H1 (cell line): ENCODE measurements around the gene SUCLG2. TPM values are rescaled to one million over a fixed set of nuclear protein-coding genes. Genes with fewer than 3 reads are reported as not detected.

Experiments
- CTCF ChIA-PET: fragments of 300-600 bp; sonication (Branson Sonifier 250); formaldehyde crosslinking; loops from one replicate; lab custom pipeline; 2021; ENCODE audit not compliant: partially characterized antibody; lab: Charles Lee
- POLR2A ChIA-PET: fragments of 300-600 bp; sonication (Branson Sonifier 250); formaldehyde crosslinking; loops from one replicate; lab custom pipeline; 2021; ENCODE audit warnings: inconsistent platforms; ENCODE audit not compliant: partially characterized antibody; lab: Charles Lee
- DNase-seq, 2 experiments: peaks; one replicate each; pipeline versions ENCODE4 v3.0.0 to v3.0.0-alpha.2; 2010 to 2022; ENCODE audit warnings: low spot score in 2 of 2, low read depth in 1 of 2, mixed read lengths in 1 of 2
- FAIRE-seq: peaks from 2 replicates; lab custom pipeline; 2011; peaks lifted over from hg19 to GRCh38; lab: Jason Lieb, UNC
- H2AFZ ChIP-seq: 2 replicates; pipeline ENCODE4 v1.8.1; 2012; ENCODE audit warnings: low read length, inconsistent platforms
- H2AK5ac ChIP-seq: 2 replicates; pipeline ENCODE4 v1.6.1; 2013; ENCODE audit warnings: low read depth, low read length
- H2BK120ac ChIP-seq: replicated peaks from 2 replicates; pipeline ENCODE3; 2013; ENCODE audit warnings: low read depth, low read length, inconsistent platforms
- H2BK12ac ChIP-seq: 2 replicates; pipeline ENCODE4 v1.6.1; 2013; ENCODE audit warnings: low read depth, low read length
- H2BK15ac ChIP-seq: 2 replicates; pipeline ENCODE4 v1.6.1; 2013; ENCODE audit warnings: low read length
- H2BK20ac ChIP-seq: 2 replicates; pipeline ENCODE4 v1.6.1; 2013; ENCODE audit warnings: low read length
- H2BK5ac ChIP-seq: 2 replicates; pipeline ENCODE4 v1.6.1; 2013; ENCODE audit warnings: low read depth, low read length
- H3K14ac ChIP-seq: 2 replicates; pipeline ENCODE4 v1.6.1; 2013; ENCODE audit warnings: inconsistent platforms; ENCODE audit not compliant: insufficient read length
- H3K18ac ChIP-seq: 2 replicates; pipeline ENCODE4 v1.6.1; 2013; ENCODE audit warnings: low read length; ENCODE audit errors: extremely low read depth
- H3K23ac ChIP-seq: 2 replicates; pipeline ENCODE4 v1.6.1; 2013; ENCODE audit warnings: inconsistent platforms; ENCODE audit not compliant: insufficient read length
- H3K23me2 ChIP-seq: 2 replicates; pipeline ENCODE4 v1.6.1; 2013; ENCODE audit warnings: low read depth, low read length
- H3K27ac ChIP-seq: 2 replicates; pipeline ENCODE4 v1.6.1; 2011; ENCODE audit warnings: low read depth, low read length, inconsistent platforms
- H3K27me3 ChIP-seq, 4 experiments: replicated peaks in 1 of 4; 1 replicate in 1 of 4; 2 replicates in 3 of 4; pipeline versions ENCODE4 v1.6.1 to v1.8.1; 2011 to 2013; ENCODE audit warnings: low read length in 3 of 4, mild to moderate bottlenecking in 3 of 4, inconsistent platforms in 2 of 4, mixed read lengths in 2 of 4, moderate library complexity in 1 of 4; ENCODE audit not compliant: control insufficient read depth in 3 of 4, insufficient read depth in 3 of 4; ENCODE audit errors: extremely low read depth in 1 of 4
- H3K36me3 ChIP-seq, 4 experiments: 2 replicates each; pipeline versions ENCODE4 v1.6.1 to v1.8.1; 2011 to 2013; ENCODE audit warnings: mild to moderate bottlenecking in 4 of 4, low read length in 3 of 4, moderate library complexity in 2 of 4, control low read depth in 1 of 4, inconsistent platforms in 1 of 4; ENCODE audit not compliant: insufficient read depth in 4 of 4, control insufficient read depth in 2 of 4
- H3K4ac ChIP-seq: replicated peaks from 2 replicates; pipeline ENCODE3; 2013; ENCODE audit warnings: low read length, low read depth, mixed read lengths, inconsistent platforms; ENCODE audit not compliant: insufficient read length
- H3K4me1 ChIP-seq, 4 experiments: replicated peaks in 1 of 4; 1 replicate in 1 of 4; 2 replicates in 3 of 4; pipeline versions ENCODE4 v1.6.1 to v1.8.1; 2011 to 2013; ENCODE audit warnings: low read length in 3 of 4, inconsistent platforms in 2 of 4, mixed read lengths in 1 of 4; ENCODE audit not compliant: insufficient read depth in 4 of 4, control insufficient read depth in 3 of 4
- H3K4me2 ChIP-seq, 2 experiments: 2 replicates each; pipeline versions ENCODE4 v1.6.1 to v1.8.1; 2011 to 2013; ENCODE audit warnings: low read depth in 2 of 2, low read length in 2 of 2, control low read depth in 1 of 2, inconsistent platforms in 1 of 2, mild to moderate bottlenecking in 1 of 2; ENCODE audit not compliant: insufficient read depth in 1 of 2
- H3K4me3 ChIP-seq, 4 experiments: fragments of 200-600, 300-600 bp in 1 of 4; sonication (generic), shearing (Covaris generic), sonication (Bioruptor Twin) in 1 of 4; 2 replicates each; pipeline versions ENCODE4 v1.5.1 to v1.8.1; 2011 to 2016; ENCODE audit warnings: low read length in 4 of 4, low read depth in 3 of 4, control low read depth in 2 of 4, inconsistent platforms in 2 of 4, mild to moderate bottlenecking in 2 of 4, mixed read lengths in 1 of 4, moderate library complexity in 1 of 4; ENCODE audit not compliant: insufficient read depth in 2 of 4; ENCODE audit errors: extremely low read depth in 1 of 4
- H3K56ac ChIP-seq: replicated peaks from 2 replicates; pipeline ENCODE3; 2013; ENCODE audit warnings: low read depth, mild to moderate bottlenecking, mixed read lengths, low read length, inconsistent platforms; ENCODE audit not compliant: insufficient read length
- H3K79me1 ChIP-seq: 2 replicates; pipeline ENCODE4 v1.6.1; 2013; ENCODE audit warnings: low read depth, low read length, control low read depth
- H3K79me2 ChIP-seq, 2 experiments: 2 replicates each; pipeline versions ENCODE4 v1.6.1 to v1.8.1; 2012 to 2013; ENCODE audit warnings: low read length in 2 of 2, mild to moderate bottlenecking in 2 of 2, inconsistent platforms in 1 of 2; ENCODE audit not compliant: insufficient read depth in 2 of 2, control insufficient read depth in 1 of 2
- H3K9ac ChIP-seq, 4 experiments: replicated peaks in 1 of 4; 1 replicate in 1 of 4; 2 replicates in 3 of 4; pipeline versions ENCODE4 v1.6.1 to v1.8.1; 2011 to 2013; ENCODE audit warnings: low read depth in 3 of 4, low read length in 3 of 4, control low read depth in 2 of 4, mild to moderate bottlenecking in 2 of 4, moderate library complexity in 2 of 4, inconsistent platforms in 1 of 4; ENCODE audit errors: extremely low read depth in 1 of 4
- H3K9me3 ChIP-seq, 2 experiments: 2 replicates each; pipeline versions ENCODE4 v1.6.1 to v1.8.1; 2012 to 2013; ENCODE audit warnings: mild to moderate bottlenecking in 2 of 2, moderate library complexity in 2 of 2, control low read depth in 1 of 2, inconsistent platforms in 1 of 2, low read depth in 1 of 2, low read length in 1 of 2, mixed read lengths in 1 of 2; ENCODE audit not compliant: insufficient read depth in 2 of 2
- H4K20me1 ChIP-seq, 2 experiments: replicated peaks in 1 of 2; 2 replicates each; pipeline versions ENCODE3 to v1.8.1; 2011 to 2013; ENCODE audit warnings: inconsistent platforms in 2 of 2, low read length in 2 of 2, mild to moderate bottlenecking in 1 of 2; ENCODE audit not compliant: insufficient read depth in 2 of 2, control insufficient read depth in 1 of 2
- H4K5ac ChIP-seq: 2 replicates; pipeline ENCODE4 v1.6.1; 2013; ENCODE audit warnings: low read length, low read depth, mixed read lengths, inconsistent platforms; ENCODE audit not compliant: insufficient read length
- H4K8ac ChIP-seq: 2 replicates; pipeline ENCODE4 v1.8.0; 2013; ENCODE audit warnings: mild to moderate bottlenecking, moderate library complexity, low read length, inconsistent platforms; ENCODE audit not compliant: insufficient read depth; ENCODE audit errors: extremely low read depth
- H4K91ac ChIP-seq: replicated peaks from 2 replicates; pipeline ENCODE3; 2013; ENCODE audit warnings: low read length, mixed read lengths, inconsistent platforms; ENCODE audit not compliant: insufficient read length
- BACH1 ChIP-seq: IDR thresholded peaks from 2 replicates; pipeline ENCODE4 v1.6.1; 2012; ENCODE audit warnings: low read length, improper control_type of control experiment
- CHD2 ChIP-seq: IDR thresholded peaks from 2 replicates; pipeline ENCODE4 v1.6.1; 2012; ENCODE audit warnings: low read length, improper control_type of control experiment
- CREB1 ChIP-seq: IDR thresholded peaks from 2 replicates; pipeline ENCODE4 v1.6.1; 2012; ENCODE audit warnings: inconsistent platforms
- EP300 ChIP-seq, 2 experiments: IDR thresholded peaks; 1 replicate in 1 of 2; 2 replicates in 1 of 2; pipeline ENCODE4 v1.6.1; 2011 to 2012; ENCODE audit warnings: low read depth in 2 of 2, low read length in 2 of 2, mild to moderate bottlenecking in 2 of 2, borderline replicate concordance in 1 of 2, inconsistent platforms in 1 of 2, moderate library complexity in 1 of 2
- JUND ChIP-seq: IDR thresholded peaks from 2 replicates; pipeline ENCODE4 v1.6.1; 2011; ENCODE audit warnings: mild to moderate bottlenecking, improper control_type of control experiment, low read length
- RAD21 ChIP-seq, 2 experiments: IDR thresholded peaks in 1 of 2; conservative IDR thresholded peaks in 1 of 2; 2 replicates each; pipeline ENCODE4 v1.6.1; 2011; ENCODE audit warnings: low read depth in 2 of 2, low read length in 2 of 2, improper control_type of control experiment in 1 of 2, inconsistent platforms in 1 of 2, mild to moderate bottlenecking in 1 of 2, moderate library complexity in 1 of 2
- SAP30 ChIP-seq: fragments of 300-600 bp; sonication (generic); IDR thresholded peaks from 2 replicates; pipeline ENCODE4 v1.7.1; 2012; ENCODE audit warnings: low read length, moderate library complexity, mild to moderate bottlenecking, inconsistent platforms; ENCODE audit not compliant: insufficient read depth, insufficient replicate concordance
- TAF7 ChIP-seq: optimal IDR thresholded peaks from 2 replicates; pipeline ENCODE3; 2011; ENCODE audit warnings: low read depth, mild to moderate bottlenecking, inconsistent platforms, low read length, moderate library complexity, borderline replicate concordance
- TEAD4 ChIP-seq: IDR thresholded peaks from 2 replicates; pipeline ENCODE4 v1.6.1; 2012; ENCODE audit warnings: low read depth, low read length, inconsistent platforms, mixed read lengths
- WGBS, 2 experiments: shearing (Covaris generic) in 1 of 2; methylation state at CpG; one replicate each; pipeline versions ENCODE4 v1.1.6 to v1.1.7; 2013 to 2015; ENCODE audit warnings: low lambda C conversion rate in 2 of 2, mixed read lengths in 2 of 2, inconsistent platforms in 1 of 2, low coverage in 1 of 2, missing lambda C conversion rate in 1 of 2; ENCODE audit not compliant: insufficient replicate concordance in 2 of 2, insufficient coverage in 1 of 2, insufficient read length in 1 of 2; ENCODE audit errors: extremely low coverage in 1 of 2, missing lambda C conversion rate in 1 of 2; 5-methylcytosine and 5-hydroxymethylcytosine counted together
- polyA plus RNA-seq, 7 experiments: library from polyadenylated mRNA; depleted of rRNA in 3 of 7; stranded (reverse) in 5 of 7; unstranded in 2 of 7; fragments of >200 nt in 5 of 7; fragments of 200-250 nt in 2 of 7; gene quantifications; 1 replicate in 5 of 7; 2 replicates in 1 of 7; 4 replicates in 1 of 7; pipeline versions ENCODE4 v1.2.1 to v1.2.3, GENCODE V29; 2011 to 2013; ENCODE audit warnings: missing spikeins in 2 of 7, mixed read lengths in 2 of 7
- total RNA-seq: library from RNA; stranded (reverse); fragmentation: NEBNext Ultra II Directional; extraction: Animal tissue kit (Norgen Biotek cat#: 25700); gene quantifications from 2 replicates; pipeline ENCODE4 v1.2.1, GENCODE V29; 2021

SUCLG2 gene
- total and polyA plus RNA-seq, 2 of the 8 experiments (the other 6 are each of a cell fraction or from before 2014, with no cell fraction given) = 12.9 to 46.2 TPM

DNA sequence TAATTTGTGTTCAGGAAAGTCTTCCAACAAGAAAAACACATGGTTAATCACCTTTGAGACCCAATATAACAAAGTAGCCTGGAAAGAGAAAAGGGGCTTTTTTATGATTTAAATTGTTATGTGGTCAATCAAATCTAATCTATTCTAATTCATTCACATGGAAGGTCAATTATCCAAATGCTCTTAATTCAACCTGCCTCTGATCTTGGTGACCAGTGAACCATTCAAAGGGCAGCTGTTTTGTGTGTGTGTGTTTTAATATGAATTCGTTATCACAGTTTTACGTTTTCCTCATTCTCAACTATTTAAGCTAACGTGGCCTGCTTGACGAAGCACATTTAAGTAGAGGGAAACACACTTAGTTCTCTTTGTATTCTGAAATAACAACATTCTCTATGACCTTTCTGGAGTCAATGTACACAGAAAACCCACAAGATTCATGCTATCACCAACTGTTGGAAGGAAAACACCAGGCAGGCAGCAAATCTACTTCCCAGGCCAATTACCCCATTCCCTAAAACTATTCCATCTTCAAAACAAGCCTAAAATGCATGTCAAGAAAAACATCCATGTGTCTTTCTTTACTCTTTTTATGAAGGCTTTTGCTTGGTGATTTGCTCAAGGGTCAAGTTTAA, 195.4 kb downstream of the SUCLG2 start:
- Histone ChIP-seq H4K20me1 (no peaks in the 10 kb centered on the region), H2BK20ac (no peak overlapping the region), H3K27ac (no peak overlapping the region), H3K4ac (no peak overlapping the region), H3K4me1 (no peaks in the 10 kb centered on the region), H2AK5ac (no peak overlapping the region), H2BK5ac (no peak overlapping the region), H3K23ac (no peak overlapping the region), H3K56ac (no peak overlapping the region), H3K36me3 (no peaks in the 10 kb centered on the region), H2AFZ (no peak overlapping the region), H3K18ac (no peak overlapping the region), H3K23me2 (no peaks in the 10 kb centered on the region), H4K8ac (no peak overlapping the region), H2BK15ac (no peak overlapping the region), H3K79me1 (no peaks in the 10 kb centered on the region), H2BK120ac (no peak overlapping the region), H4K5ac (no peak overlapping the region), H3K9ac (no peak overlapping the region), H3K14ac (no peak overlapping the region), H3K9me3 (no peaks in the 10 kb centered on the region), H3K4me2 (no peak overlapping the region), H3K27me3 (no peaks in the 10 kb centered on the region), H4K91ac (no peak overlapping the region), H2BK12ac (no peak overlapping the region), H3K79me2 (no peaks in the 10 kb centered on the region), H3K4me3 (no peak overlapping the region)
- ChIA-PET CTCF (interaction anchor here (1.2 to 2.1 kb wide), 2 partner anchors 23 to 74 kb away, joined by 3 to 5 read pairs; no protein-coding TSS in a partner anchor), POLR2A (no interaction called here)
- WGBS, 2 experiments = 94% methylated on average over 4 of the region's 4 CpGs; no CpG with 5 or more reads in 1 of the 2 experiments
- FAIRE-seq (no peak), DNase-seq (no peak)
- TF ChIP-seq TAF7 (no peak), JUND (no peak), RAD21 (IDR thresholded peaks at IDR 0.05 in 1 of 2, conservative IDR thresholded peaks at IDR 0.05 in 1 of 2; ENCODE audit: low read depth in 2 of 2, low read length in 2 of 2) (no peak), TEAD4 (no peak), BACH1 (no peak), CHD2 (no peak), SAP30 (no peak), CREB1 (no peak), EP300 (IDR thresholded peaks at IDR 0.05; ENCODE audit: borderline replicate concordance in 1 of 2, low read depth in 2 of 2, low read length in 2 of 2) (no peak)
